ENCODE results near the gene PARP3.

DNA sequence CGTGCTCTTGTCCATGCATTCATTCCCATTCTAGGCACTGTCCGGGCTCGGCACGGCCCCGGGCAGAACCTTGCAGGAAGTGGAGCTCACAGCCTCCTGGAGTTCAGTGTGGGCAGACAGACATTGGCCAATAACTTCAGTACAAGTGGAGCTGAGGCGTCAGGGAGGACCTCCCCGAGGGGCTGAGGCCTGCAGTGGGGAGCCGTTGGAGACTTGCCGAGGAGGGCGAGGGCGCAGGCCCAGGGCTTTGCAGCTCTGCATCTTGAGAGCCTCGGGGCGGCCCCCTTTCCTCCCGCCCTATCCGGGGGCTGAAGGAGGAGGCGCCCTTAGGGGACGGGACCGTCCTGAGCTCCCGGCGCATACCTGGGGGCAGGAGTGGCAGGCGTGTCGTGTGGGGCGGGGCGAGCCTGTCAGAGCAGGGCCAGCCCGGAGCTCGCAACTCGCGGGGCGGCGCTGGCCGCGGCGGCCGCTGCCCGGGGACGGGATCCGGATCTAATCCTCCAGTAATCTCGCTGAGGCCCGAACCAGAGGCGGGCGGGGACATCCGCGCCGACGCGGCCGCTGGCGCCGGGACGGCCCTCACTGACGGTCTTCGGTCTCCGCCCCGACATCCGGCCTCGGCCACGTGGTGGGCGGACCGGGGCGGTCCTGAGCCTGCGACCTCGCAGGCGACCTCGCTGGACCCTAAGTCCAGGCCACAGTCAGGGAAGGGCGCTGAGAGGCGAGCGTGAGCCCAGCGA is 40.8 kb downstream of the PARP3 start, which contains the start of gene ACY1:
- TF ChIP-seq, protein P1, sequence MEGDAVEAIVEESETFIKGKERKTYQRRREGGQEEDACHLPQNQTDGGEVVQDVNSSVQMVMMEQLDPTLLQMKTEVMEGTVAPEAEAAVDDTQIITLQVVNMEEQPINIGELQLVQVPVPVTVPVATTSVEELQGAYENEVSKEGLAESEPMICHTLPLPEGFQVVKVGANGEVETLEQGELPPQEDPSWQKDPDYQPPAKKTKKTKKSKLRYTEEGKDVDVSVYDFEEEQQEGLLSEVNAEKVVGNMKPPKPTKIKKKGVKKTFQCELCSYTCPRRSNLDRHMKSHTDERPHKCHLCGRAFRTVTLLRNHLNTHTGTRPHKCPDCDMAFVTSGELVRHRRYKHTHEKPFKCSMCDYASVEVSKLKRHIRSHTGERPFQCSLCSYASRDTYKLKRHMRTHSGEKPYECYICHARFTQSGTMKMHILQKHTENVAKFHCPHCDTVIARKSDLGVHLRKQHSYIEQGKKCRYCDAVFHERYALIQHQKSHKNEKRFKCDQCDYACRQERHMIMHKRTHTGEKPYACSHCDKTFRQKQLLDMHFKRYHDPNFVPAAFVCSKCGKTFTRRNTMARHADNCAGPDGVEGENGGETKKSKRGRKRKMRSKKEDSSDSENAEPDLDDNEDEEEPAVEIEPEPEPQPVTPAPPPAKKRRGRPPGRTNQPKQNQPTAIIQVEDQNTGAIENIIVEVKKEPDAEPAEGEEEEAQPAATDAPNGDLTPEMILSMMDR (IDR thresholded peaks at IDR 0.05), result peak in 1 of 4 experiments; percentile 31
- TF ChIP-seq POLR2A (IDR thresholded peaks at IDR 0.05), result peak; percentile 49 to 74

All from uterus (tissue), 2 donors.